Stomach (tissue), 9 donors: Measurements from ENCODE around the gene IREB2. TPM values are rescaled to one million over a fixed set of nuclear protein-coding genes. Genes with fewer than 3 reads are reported as not detected.
"Not testable (repeated sequence)": the region's sequence is repeated elsewhere in the genome, so short reads cannot be mapped to it uniquely, and the experiment has no call there.

ENCODE experiments used
- DNase-seq, 2 donors: peaks; one replicate each; pipeline versions ENCODE4 v3.0.0 to v3.0.0-alpha.2; 2013 to 2019
- H3K27ac ChIP-seq, 5 donors: fragments of 200-600 bp in 4 of 5; sonication (generic) in 4 of 5; one replicate each; pipeline ENCODE4 v1.5.1; 2013 to 2019; ENCODE audit warnings: mild to moderate bottlenecking in 1 of 5, moderate library complexity in 1 of 5
- H3K27me3 ChIP-seq, 3 donors: fragments of 200-600 bp; sonication (generic); one replicate each; pipeline ENCODE4 v1.5.1; 2017 to 2019; ENCODE audit warnings: mixed run types in 1 of 3
- H3K36me3 ChIP-seq, 4 donors: fragments of 200-600 bp; sonication (generic); 1 replicate in 3 of 4; 2 replicates in 1 of 4; pipeline ENCODE4 v1.5.1; 2016 to 2019
- H3K4me1 ChIP-seq, 4 donors: fragments of 200-600 bp; sonication (generic); one replicate each; pipeline ENCODE4 v1.5.1; 2016 to 2019
- H3K4me3 ChIP-seq, 4 donors: fragments of 200-600 bp; sonication (generic) in 3 of 4; one replicate each; pipeline ENCODE4 v1.5.1; 2016 to 2019; ENCODE audit warnings: mild to moderate bottlenecking in 1 of 4
- H3K9me3 ChIP-seq, 4 donors: fragments of 200-600 bp; sonication (generic); one replicate each; pipeline ENCODE4 v1.5.1; 2016 to 2019
- EP300 ChIP-seq: sonication (generic); formaldehyde crosslinking; IDR thresholded peaks from one replicate; pipeline ENCODE4 v1.6.1; 2017; ENCODE audit warnings: antibody characterized with exemption
- POLR2A ChIP-seq, 4 donors: fragments of 450-650 bp; IDR thresholded peaks; one replicate each; pipeline ENCODE4 v1.6.1; 2016; ENCODE audit warnings: antibody characterized with exemption in 4 of 4, control low read depth in 2 of 4, mild to moderate bottlenecking in 1 of 4, moderate library complexity in 1 of 4
- POLR2AphosphoS5 ChIP-seq, 3 donors: sonication (generic); formaldehyde crosslinking; IDR thresholded peaks; one replicate each; pipeline ENCODE4 v1.6.1; 2016; ENCODE audit warnings: antibody characterized with exemption in 3 of 3
- WGBS, 5 donors: extraction: QIAGEN DNeasy Blood & Tissue Kit in 3 of 5; methylation state at CpG; one replicate each; pipeline versions ENCODE4 v1.1.5 to v1.1.7; 2013 to 2018; 5-methylcytosine and 5-hydroxymethylcytosine counted together
- intact Hi-C: fragments of 100-400 bp; cut with DNase I; formaldehyde crosslinking; loops from one replicate; pipeline ENCODE4 v1.15.1; 2023; ENCODE audit warnings: low total_unique reads
- polyA plus RNA-seq, 3 donors: library from polyadenylated mRNA; stranded (reverse); fragments of 200-250 nt; gene quantifications; one replicate each; pipeline ENCODE4 v1.2.3, GENCODE V29; 2013
- total RNA-seq, 5 donors: library from RNA; depleted of rRNA; stranded (reverse); fragments of >200 nt; gene quantifications; one replicate each; pipeline versions ENCODE4 v1.1.0 to v1.2.3, GENCODE V29; 2014 to 2016
- TF ChIP-seq, protein P1 (sequence below), 7 experiments: fragments of 450-650 bp in 4 of 7; fragments of 200-600 bp in 3 of 7; sonication (generic) in 3 of 7; IDR thresholded peaks; one replicate each; pipeline ENCODE4 v1.5.1; 2016 to 2019; ENCODE audit warnings: antibody characterized with exemption in 7 of 7, control low read depth in 2 of 7, mild to moderate bottlenecking in 1 of 7
- donor health status: healthy with polysubstance abuse.
- donor health status: Bipolar disorder and iron deficiency.
- donor health status: healthy.

IREB2 gene
- total and polyA plus RNA-seq, 8 donors = 7.0 to 248 (median 67.5) TPM

DNA sequence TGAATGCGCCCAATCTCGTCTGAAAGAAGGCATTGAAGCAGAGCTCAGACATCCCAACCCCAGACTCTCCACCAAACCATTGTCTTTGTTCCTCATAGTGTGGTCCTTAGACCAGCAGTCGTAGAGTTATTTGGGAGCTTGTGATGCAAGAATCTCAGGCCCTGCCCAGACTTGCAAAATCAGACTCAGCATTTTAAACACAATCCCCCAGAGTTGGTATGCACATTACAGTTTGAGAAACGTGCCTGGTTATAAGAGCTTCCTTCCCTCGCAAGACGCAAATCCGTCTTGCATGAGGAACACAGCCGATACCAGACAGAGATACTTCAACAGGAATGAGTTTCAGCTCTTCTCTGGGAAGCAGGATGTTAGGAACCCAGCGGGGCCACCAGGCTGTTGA is 38.9 kb upstream of the IREB2 start:
- H3K4me1 ChIP-seq = peaks cover 5 to 16% (median 11%) of the 10 kb centered on the region in 4 donors
- no peaks in the 10 kb centered on the region for H3K36me3 ChIP-seq
- intact Hi-C loops = no loop called here
- H3K27me3 ChIP-seq = peaks cover 0 to 22% (median 0%) of the 10 kb centered on the region in 3 donors
- peak in 1 of 2 donors; percentile 36 for DNase-seq
- H3K9me3 ChIP-seq = no peaks in the 10 kb centered on the region
- H3K27ac ChIP-seq = no peak overlapping the region
- 62 to 86% (median 83%) methylated on average over 9 of the region's 9 CpGs for WGBS, 5 donors
- H3K4me3 ChIP-seq = no peak overlapping the region
- TF ChIP-seq, protein P1, sequence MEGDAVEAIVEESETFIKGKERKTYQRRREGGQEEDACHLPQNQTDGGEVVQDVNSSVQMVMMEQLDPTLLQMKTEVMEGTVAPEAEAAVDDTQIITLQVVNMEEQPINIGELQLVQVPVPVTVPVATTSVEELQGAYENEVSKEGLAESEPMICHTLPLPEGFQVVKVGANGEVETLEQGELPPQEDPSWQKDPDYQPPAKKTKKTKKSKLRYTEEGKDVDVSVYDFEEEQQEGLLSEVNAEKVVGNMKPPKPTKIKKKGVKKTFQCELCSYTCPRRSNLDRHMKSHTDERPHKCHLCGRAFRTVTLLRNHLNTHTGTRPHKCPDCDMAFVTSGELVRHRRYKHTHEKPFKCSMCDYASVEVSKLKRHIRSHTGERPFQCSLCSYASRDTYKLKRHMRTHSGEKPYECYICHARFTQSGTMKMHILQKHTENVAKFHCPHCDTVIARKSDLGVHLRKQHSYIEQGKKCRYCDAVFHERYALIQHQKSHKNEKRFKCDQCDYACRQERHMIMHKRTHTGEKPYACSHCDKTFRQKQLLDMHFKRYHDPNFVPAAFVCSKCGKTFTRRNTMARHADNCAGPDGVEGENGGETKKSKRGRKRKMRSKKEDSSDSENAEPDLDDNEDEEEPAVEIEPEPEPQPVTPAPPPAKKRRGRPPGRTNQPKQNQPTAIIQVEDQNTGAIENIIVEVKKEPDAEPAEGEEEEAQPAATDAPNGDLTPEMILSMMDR (IDR thresholded peaks at IDR 0.05) = no peak
- TF ChIP-seq POLR2AphosphoS5 (IDR thresholded peaks at IDR 0.05) (no peak), EP300 (no peak)

DNA sequence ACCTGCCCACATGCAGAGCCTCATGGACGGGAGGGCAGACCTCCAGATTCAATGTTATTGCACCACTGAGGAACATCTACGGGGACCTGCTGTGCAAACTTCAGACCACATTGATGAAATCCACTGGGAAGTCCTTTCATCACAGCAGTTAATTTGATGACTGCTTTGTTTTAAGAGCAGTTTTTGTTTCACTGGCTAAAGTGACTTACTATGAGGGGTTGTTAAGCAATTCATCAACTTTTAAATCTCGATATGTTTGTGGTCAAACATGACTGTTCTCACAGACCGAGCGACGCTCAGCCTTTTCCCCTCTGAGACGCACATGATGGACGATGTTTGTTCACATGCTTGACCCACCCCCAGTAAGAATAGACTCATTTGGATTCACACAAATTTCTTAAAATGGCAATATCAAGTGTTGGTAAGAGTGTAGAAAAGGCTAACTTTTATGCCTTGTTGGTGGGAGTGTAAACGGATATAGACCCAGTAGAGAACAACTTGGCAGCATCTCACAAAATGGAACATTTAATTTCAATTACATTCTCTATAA is 35.9 kb upstream of the IREB2 start:
- intact Hi-C loops = no loop called here
- WGBS, 5 donors = 60 to 73% (median 70%) methylated on average over 9 of the region's 9 CpGs
- no peaks in the 10 kb centered on the region for H3K9me3 ChIP-seq
- DNase-seq = no peak
- TF ChIP-seq POLR2AphosphoS5 (IDR thresholded peaks at IDR 0.05) = no peak
- TF ChIP-seq POLR2A (IDR thresholded peaks at IDR 0.05) = no peak
- TF ChIP-seq, protein P1 (IDR thresholded peaks at IDR 0.05) = no peak
- TF ChIP-seq EP300 = no peak
- peaks cover 0 to 39% (median 7%) of the 10 kb centered on the region in 3 donors for H3K27me3 ChIP-seq
- no peak overlapping the region for H3K4me3 ChIP-seq
- no peak overlapping the region for H3K27ac ChIP-seq
- H3K4me1 ChIP-seq = peaks cover 3 to 14% (median 6%) of the 10 kb centered on the region in 4 donors
- H3K36me3 ChIP-seq = no peaks in the 10 kb centered on the region

DNA sequence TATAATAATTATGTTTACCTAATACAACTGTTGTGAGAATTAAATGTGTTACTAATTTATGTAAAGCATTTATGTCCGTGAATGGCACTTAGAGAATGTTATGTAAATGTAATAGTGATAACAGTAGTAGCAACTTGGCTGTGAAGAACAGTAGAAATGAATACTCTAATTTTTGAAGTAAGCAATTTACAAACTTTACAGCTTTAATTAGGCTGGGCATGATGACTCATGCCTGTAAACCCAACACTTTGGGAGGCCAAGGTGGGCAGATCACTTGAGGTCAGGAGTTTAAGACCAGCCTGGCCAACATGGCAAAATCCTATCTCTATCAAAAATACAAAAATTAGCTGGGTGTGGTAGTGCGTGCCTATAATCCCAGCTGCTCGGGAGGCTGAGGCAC is 33.9 kb upstream of the IREB2 start:
- Histone ChIP-seq H3K4me1 (peaks cover 0 to 7% (median 0%) of the 10 kb centered on the region in 4 donors), H3K27ac (no peak overlapping the region), H3K27me3 (peaks cover 0 to 39% (median 7%) of the 10 kb centered on the region in 3 donors), H3K36me3 (no peaks in the 10 kb centered on the region), H3K9me3 (no peaks in the 10 kb centered on the region), H3K4me3 (no peak overlapping the region)
- WGBS, 5 donors = 71 to 80% (median 74%) methylated on average over 3 of the region's 3 CpGs
- intact Hi-C loops = no loop called here
- no peak for TF ChIP-seq EP300
- TF ChIP-seq POLR2A (IDR thresholded peaks at IDR 0.05) = no peak
- TF ChIP-seq, protein P1 (IDR thresholded peaks at IDR 0.05) = no peak
- TF ChIP-seq POLR2AphosphoS5 (IDR thresholded peaks at IDR 0.05) = no peak
- no peak for DNase-seq

DNA sequence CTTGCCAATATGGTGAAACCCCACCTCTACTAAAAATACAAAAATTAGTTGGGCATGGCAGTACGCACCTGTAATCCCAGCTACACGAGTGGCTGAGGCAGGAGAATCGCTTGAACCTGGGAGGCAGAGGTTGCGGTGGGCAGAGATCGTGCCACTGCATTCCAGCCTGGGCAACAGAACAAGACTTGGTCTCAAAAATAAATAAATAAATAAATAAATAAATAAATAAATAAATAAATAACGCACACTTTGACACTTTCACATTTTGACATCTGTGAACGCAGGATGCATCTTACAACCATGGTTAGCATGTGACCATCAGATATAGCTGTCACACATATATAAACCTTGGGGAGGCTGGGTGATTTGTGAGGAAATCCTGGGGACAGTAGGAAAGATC is 33.2 kb upstream of the IREB2 start:
- H3K4me1 ChIP-seq, H3K4me3 ChIP-seq, H3K9me3 ChIP-seq, intact Hi-C loops, H3K27ac ChIP-seq, H3K36me3 ChIP-seq, DNase-seq: not testable (repeated sequence)
- peaks cover 0 to 39% (median 7%) of the 10 kb centered on the region in 3 donors for H3K27me3 ChIP-seq
- 86 to 96% (median 94%) methylated on average over 7 of the region's 7 CpGs for WGBS, 5 donors

DNA sequence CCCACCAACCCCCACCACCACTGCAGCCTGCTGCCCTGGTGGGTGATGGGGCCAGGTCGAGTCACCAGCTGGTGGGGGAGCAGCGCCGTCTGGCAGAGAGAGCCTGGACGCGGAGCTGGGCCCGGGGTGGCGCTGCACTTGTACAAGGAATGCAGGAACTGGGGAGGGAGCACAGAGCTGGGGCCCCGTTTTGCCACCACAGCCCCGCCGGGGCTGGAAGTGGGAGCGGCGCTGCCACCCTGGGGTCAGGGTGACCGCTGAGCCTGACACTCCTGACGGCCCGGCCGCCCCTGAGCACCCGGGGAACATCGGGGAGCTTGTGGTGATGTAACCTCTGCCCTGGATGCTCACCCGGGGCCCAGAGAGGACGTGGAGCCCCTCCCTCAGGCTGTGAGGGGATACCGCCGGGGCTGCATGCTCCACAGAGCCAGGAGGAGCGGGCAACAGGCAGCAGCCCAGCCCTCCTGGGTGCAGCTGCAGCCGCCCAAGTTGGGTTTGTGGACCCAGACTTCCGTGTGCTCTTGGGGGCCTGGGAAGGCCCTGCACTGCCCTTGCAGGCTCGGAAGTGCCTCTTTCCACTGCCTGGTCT is 32.6 kb upstream of the IREB2 start:
- intact Hi-C loops = no loop called here
- WGBS, 5 donors = 43 to 63% (median 51%) methylated on average over 19 to 26 of the region's 26 CpGs
- TF ChIP-seq POLR2AphosphoS5 (IDR thresholded peaks at IDR 0.05) = no peak
- TF ChIP-seq, protein P1 (IDR thresholded peaks at IDR 0.05) = no peak
- TF ChIP-seq POLR2A (IDR thresholded peaks at IDR 0.05) = no peak
- no peak for TF ChIP-seq EP300

More for the DNA sequence above, 32.6 kb upstream of the IREB2 start:
- H3K9me3 ChIP-seq = no peaks in the 10 kb centered on the region
- DNase-seq = no peak
- H3K4me1 ChIP-seq = peaks cover 0 to 7% (median 0%) of the 10 kb centered on the region in 4 donors
- H3K27ac ChIP-seq = no peak overlapping the region
- no peaks in the 10 kb centered on the region for H3K36me3 ChIP-seq
- H3K4me3 ChIP-seq = no peak overlapping the region
- peaks cover 0 to 39% (median 7%) of the 10 kb centered on the region in 3 donors for H3K27me3 ChIP-seq
